ENCODE results near the gene WDR77.

WDR77 gene

GRCh38 chr1:111424281-111424680 lies 24.8 kb downstream of the WDR77 start:
- no peak for DNase-seq

GRCh38 chr1:111422546-111423391 lies 26.3 kb downstream of the WDR77 start:
- no peak for DNase-seq

GRCh38 chr1:111420377-111420776 lies 28.7 kb downstream of the WDR77 start:
- no peak for DNase-seq

- no peak for DNase-seq
These were observed 30.0 kb downstream of the WDR77 start for GRCh38 chr1:111419037-111419436.

- no peak for DNase-seq
These were observed 31.3 kb downstream of the WDR77 start for GRCh38 chr1:111417755-111418154.

- DNase-seq: no peak
These were observed 33.6 kb downstream of the WDR77 start for GRCh38 chr1:111415461-111415860.

GRCh38 chr1:111414756-111415155 lies 34.3 kb downstream of the WDR77 start:
- no peak for DNase-seq

DNA sequence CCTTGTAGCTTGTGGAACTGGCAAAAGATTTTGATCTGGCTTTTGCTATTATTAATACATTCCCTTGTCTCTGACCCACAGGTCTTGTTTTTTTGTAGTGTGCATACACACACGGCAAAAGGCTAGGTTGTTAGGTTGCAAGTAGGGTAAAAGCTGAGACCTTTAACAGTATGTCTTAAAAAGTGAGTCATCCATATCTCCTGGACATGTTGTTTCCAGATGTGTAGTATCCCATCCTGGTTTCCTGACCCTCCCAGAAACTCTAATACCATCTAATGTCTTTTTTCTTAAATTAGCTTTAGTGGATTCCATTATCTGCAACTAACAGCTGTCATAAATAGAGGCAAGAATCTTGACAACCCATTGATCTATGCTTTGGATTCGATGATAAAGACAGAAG lies 36.2 kb downstream of the WDR77 start:
- no peak for DNase-seq

- no peak for DNase-seq
These were observed 41.8 kb downstream of the WDR77 start for GRCh38 chr1:111407301-111407700.

GRCh38 chr1:111406321-111406768 lies 42.7 kb downstream of the WDR77 start:
- DNase-seq: peak; percentile 59

DNA sequence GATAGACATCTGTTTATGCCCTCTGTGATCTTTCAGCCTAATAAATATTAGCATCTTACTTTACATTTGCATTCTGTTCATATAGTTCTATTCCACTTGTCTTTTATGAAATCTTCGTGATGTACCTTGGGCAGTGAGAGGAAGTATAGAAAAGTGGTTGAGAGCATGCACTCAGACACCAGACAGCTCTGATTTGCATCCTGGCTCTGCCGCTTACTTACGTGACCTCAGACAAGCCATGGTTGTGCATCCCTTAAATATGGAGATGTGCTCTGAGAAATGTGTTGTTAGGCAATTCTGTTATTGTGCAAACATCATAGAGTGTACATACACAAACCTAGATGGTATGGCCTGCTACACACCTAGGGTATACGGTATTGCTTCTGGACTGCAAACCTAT lies 44.5 kb downstream of the WDR77 start:
- no peak for DNase-seq

DNA sequence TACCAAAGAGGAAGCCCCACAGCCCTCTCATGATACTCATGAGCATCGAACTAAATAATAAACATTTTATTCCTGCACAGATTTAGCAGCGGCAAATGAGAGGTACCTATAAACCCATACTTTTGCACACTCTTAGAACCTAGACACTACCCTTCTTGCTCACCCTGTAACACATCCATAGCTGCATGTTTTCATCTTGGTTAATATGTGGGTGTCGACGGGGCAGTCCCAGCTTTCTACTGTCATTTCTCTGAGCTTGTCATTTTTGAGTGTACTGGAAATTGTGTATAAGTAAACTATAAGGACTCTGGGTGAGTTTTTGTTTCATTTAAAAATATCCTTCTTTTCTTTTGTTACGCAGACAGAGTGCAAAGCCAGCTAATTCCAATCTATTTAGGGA lies 47.0 kb downstream of the WDR77 start:
- DNase-seq: no peak

GRCh38 chr1:111399792-111400610 lies 49.1 kb downstream of the WDR77 start:
- DNase-seq: peak; percentile 55

DNA sequence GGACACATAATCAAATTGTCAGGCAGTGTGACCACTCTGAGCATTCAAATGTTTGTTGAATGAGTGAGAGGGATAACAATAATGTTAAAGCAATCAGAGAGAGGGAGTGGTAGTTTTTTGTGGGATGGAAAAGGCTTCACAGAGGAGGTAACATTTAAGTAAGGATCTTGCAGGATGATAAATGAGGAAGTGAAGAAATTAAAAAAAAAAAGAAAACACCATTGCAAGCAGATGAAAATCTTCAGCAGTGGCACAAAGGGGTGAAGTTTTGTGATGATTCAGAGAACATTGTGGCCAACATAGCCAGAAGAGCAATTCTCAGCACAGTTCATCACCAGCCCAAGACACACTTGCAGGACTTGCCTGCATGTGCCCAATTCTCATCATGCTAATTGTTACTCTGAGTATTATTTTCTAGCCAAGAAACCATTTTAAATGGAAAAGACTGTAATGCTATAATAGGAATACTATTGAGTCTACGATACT lies 56.6 kb downstream of the WDR77 start:
- DNase-seq: no peak

GRCh38 chr1:111392042-111392441 lies 57.0 kb downstream of the WDR77 start:
- DNase-seq: no peak
